ENCODE data around the gene PNPLA7.

PNPLA7 gene

GRCh38 chr9:137492464-137493363 is 57.5 kb downstream of the PNPLA7 start:
- no peaks in the 10 kb centered on the region for H3K4me1 ChIP-seq (ENCODE audit: insufficient read depth, low read length)
- no peaks in the 10 kb centered on the region for H3K9me3 ChIP-seq (ENCODE audit: control insufficient read depth, insufficient read depth, low read length)

GRCh38 chr9:137491735-137492432 is 58.3 kb downstream of the PNPLA7 start:
- no peak overlapping the region for H3K9ac ChIP-seq (ENCODE audit: low read depth, low read length)
- no peaks in the 10 kb centered on the region for H3K4me1 ChIP-seq (ENCODE audit: insufficient read depth, low read length)
- no peaks in the 10 kb centered on the region for H3K36me3 ChIP-seq (ENCODE audit: insufficient read depth, low read length)
- no peaks in the 10 kb centered on the region for H3K9me3 ChIP-seq (ENCODE audit: control insufficient read depth, insufficient read depth, low read length)

More at GRCh38 chr9:137492464-137493363, 57.5 kb downstream of the PNPLA7 start:
- no peak overlapping the region for H3K9ac ChIP-seq (ENCODE audit: low read depth, low read length)
- no peaks in the 10 kb centered on the region for H3K36me3 ChIP-seq (ENCODE audit: insufficient read depth, low read length)

GRCh38 chr9:137490532-137491186 is 59.5 kb downstream of the PNPLA7 start:
- H3K4me1 ChIP-seq (ENCODE audit: insufficient read depth, low read length) = no peaks in the 10 kb centered on the region
- no peak overlapping the region for H3K9ac ChIP-seq (ENCODE audit: low read depth, low read length)
- no peaks in the 10 kb centered on the region for H3K9me3 ChIP-seq (ENCODE audit: control insufficient read depth, insufficient read depth, low read length)
- no peaks in the 10 kb centered on the region for H3K36me3 ChIP-seq (ENCODE audit: insufficient read depth, low read length)

- no peaks in the 10 kb centered on the region for H3K9me3 ChIP-seq (ENCODE audit: control insufficient read depth, insufficient read depth, low read length)
- H3K9ac ChIP-seq (ENCODE audit: low read depth, low read length) = no peak overlapping the region
- H3K36me3 ChIP-seq (ENCODE audit: insufficient read depth, low read length) = no peaks in the 10 kb centered on the region
- H3K4me1 ChIP-seq (ENCODE audit: insufficient read depth, low read length) = no peaks in the 10 kb centered on the region
Measured at GRCh38 chr9:137488906-137489305, 61.3 kb downstream of the PNPLA7 start.

- no peaks in the 10 kb centered on the region for H3K36me3 ChIP-seq (ENCODE audit: insufficient read depth, low read length)
Measured at GRCh38 chr9:137488327-137488653, 61.9 kb downstream of the PNPLA7 start.

GRCh38 chr9:137487454-137488326 is 62.5 kb downstream of the PNPLA7 start:
- Histone ChIP-seq H3K9me3 (ENCODE audit: control insufficient read depth, insufficient read depth, low read length) (no peaks in the 10 kb centered on the region), H3K9ac (ENCODE audit: low read depth, low read length) (no peak overlapping the region), H3K36me3 (ENCODE audit: insufficient read depth, low read length) (no peaks in the 10 kb centered on the region), H3K4me1 (ENCODE audit: insufficient read depth, low read length) (no peaks in the 10 kb centered on the region)

More at GRCh38 chr9:137488327-137488653, 61.9 kb downstream of the PNPLA7 start:
- Histone ChIP-seq H3K4me1 (ENCODE audit: insufficient read depth, low read length) (no peaks in the 10 kb centered on the region), H3K9ac (ENCODE audit: low read depth, low read length) (no peak overlapping the region), H3K9me3 (ENCODE audit: control insufficient read depth, insufficient read depth, low read length) (no peaks in the 10 kb centered on the region)

GRCh38 chr9:137486545-137487453 is 63.4 kb downstream of the PNPLA7 start:
- H3K36me3 ChIP-seq (ENCODE audit: insufficient read depth, low read length) = no peaks in the 10 kb centered on the region
- no peaks in the 10 kb centered on the region for H3K9me3 ChIP-seq (ENCODE audit: control insufficient read depth, insufficient read depth, low read length)
- H3K9ac ChIP-seq (ENCODE audit: low read depth, low read length) = no peak overlapping the region
- H3K4me1 ChIP-seq (ENCODE audit: insufficient read depth, low read length) = no peaks in the 10 kb centered on the region

GRCh38 chr9:137486141-137486490 is 64.1 kb downstream of the PNPLA7 start:
- no peaks in the 10 kb centered on the region for H3K36me3 ChIP-seq (ENCODE audit: insufficient read depth, low read length)
- H3K4me1 ChIP-seq (ENCODE audit: insufficient read depth, low read length) = no peaks in the 10 kb centered on the region
- no peaks in the 10 kb centered on the region for H3K9me3 ChIP-seq (ENCODE audit: control insufficient read depth, insufficient read depth, low read length)
- no peak overlapping the region for H3K9ac ChIP-seq (ENCODE audit: low read depth, low read length)

GRCh38 chr9:137485343-137486140 is 64.7 kb downstream of the PNPLA7 start:
- Histone ChIP-seq H3K9ac (ENCODE audit: low read depth, low read length) (no peak overlapping the region), H3K36me3 (ENCODE audit: insufficient read depth, low read length) (no peaks in the 10 kb centered on the region), H3K9me3 (ENCODE audit: control insufficient read depth, insufficient read depth, low read length) (no peaks in the 10 kb centered on the region), H3K4me1 (ENCODE audit: insufficient read depth, low read length) (no peaks in the 10 kb centered on the region)

GRCh38 chr9:137484551-137485315 is 65.5 kb downstream of the PNPLA7 start:
- no peak overlapping the region for H3K9ac ChIP-seq (ENCODE audit: low read depth, low read length)
- H3K9me3 ChIP-seq (ENCODE audit: control insufficient read depth, insufficient read depth, low read length) = no peaks in the 10 kb centered on the region
- no peaks in the 10 kb centered on the region for H3K36me3 ChIP-seq (ENCODE audit: insufficient read depth, low read length)
- H3K4me1 ChIP-seq (ENCODE audit: insufficient read depth, low read length) = no peaks in the 10 kb centered on the region

- Histone ChIP-seq H3K9ac (ENCODE audit: low read depth, low read length) (no peak overlapping the region), H3K4me1 (ENCODE audit: insufficient read depth, low read length) (no peaks in the 10 kb centered on the region)
Measured at GRCh38 chr9:137482094-137482781, 68.0 kb downstream of the PNPLA7 start.

More at GRCh38 chr9:137482094-137482781, 68.0 kb downstream of the PNPLA7 start:
- no peaks in the 10 kb centered on the region for H3K9me3 ChIP-seq (ENCODE audit: control insufficient read depth, insufficient read depth, low read length)
- H3K36me3 ChIP-seq (ENCODE audit: insufficient read depth, low read length) = no peaks in the 10 kb centered on the region

All from ES-I3 (cell line).